ENCODE measurements around the gene SMAD2.

- TF ChIP-seq CTCF (conservative IDR thresholded peaks at IDR 0.05; ENCODE audit: low read depth in 2 of 2) (no peak), REST (IDR thresholded peaks at IDR 0.05; ENCODE audit: unreplicated experiment) (no peak), EZH2 (IDR thresholded peaks at IDR 0.05; ENCODE audit: low read depth, unreplicated experiment) (no peak), CREB1 (CRISPR knock-in tag; IDR thresholded peaks at IDR 0.05; ENCODE audit: low read depth) (no peak), POLR2AphosphoS5 (IDR thresholded peaks at IDR 0.05; ENCODE audit: low read depth) (no peak), JUNB (IDR thresholded peaks at IDR 0.05; ENCODE audit: unreplicated experiment) (no peak), ETS1 (IDR thresholded peaks at IDR 0.05) (no peak), ZNF331 (CRISPR knock-in tag; IDR thresholded peaks at IDR 0.05; ENCODE audit: low read depth) (no peak), NANOG (IDR thresholded peaks at IDR 0.05; ENCODE audit: borderline replicate concordance) (no peak), ZNF114 (CRISPR knock-in tag; IDR thresholded peaks at IDR 0.05) (no peak), EZH2phosphoT487 (IDR thresholded peaks at IDR 0.05; ENCODE audit: unreplicated experiment) (no peak), STAT1 (IDR thresholded peaks at IDR 0.05; ENCODE audit: unreplicated experiment) (no peak)
These were observed 49.4 kb downstream of the SMAD2 start for GRCh38 chr18:47881042-47881441.

Measured in GM23338 (cell line).